HT-29 (cell line): Measurements from ENCODE around the gene CCDC134. TPM values are rescaled to one million over a fixed set of nuclear protein-coding genes. Genes with fewer than 3 reads are reported as not detected.
A peak's percentile ranks its signal among the peaks of the same experiment; 100 is the strongest.

Experiments used
- DNase-seq: peaks from one replicate; pipeline ENCODE4 v3.0.0-alpha.2; 2015; ENCODE audit warnings: low spot score
- total RNA-seq: library from RNA; depleted of rRNA; stranded (reverse); fragments of >200 nt; shearing (Covaris generic); gene quantifications from 2 replicates; pipeline ENCODE4 v1.2.3, GENCODE V29; 2014; rRNA removed

Gene CCDC134
- 12.2 and 14.6 TPM in 2 replicates for total RNA-seq

GRCh38 chr22:41800348-41801146, at the start of gene CCDC134:
CCDC134 (plus strand) TSS chr22:41800679; CDS start chr22:41808891, 8,212 bp downstream.
- DNase-seq: peak; percentile 86

- DNase-seq: no peak
Measured at GRCh38 chr22:41752011-41752970, 48.2 kb upstream of the CCDC134 start.

GRCh38 chr22:41753984-41754383, 46.5 kb upstream of the CCDC134 start:
- no peak for DNase-seq

- no peak for DNase-seq
Measured at GRCh38 chr22:41757502-41757901, 43.0 kb upstream of the CCDC134 start.

GRCh38 chr22:41758231-41758630, 42.2 kb upstream of the CCDC134 start:
- no peak for DNase-seq

- DNase-seq: peak; percentile 4
Measured at GRCh38 chr22:41762980-41763779, 37.3 kb upstream of the CCDC134 start.

- no peak for DNase-seq
Measured at GRCh38 chr22:41766476-41766875, 34.0 kb upstream of the CCDC134 start.

- no peak for DNase-seq
Measured at GRCh38 chr22:41768430-41768829, 32.0 kb upstream of the CCDC134 start.

GRCh38 chr22:41770715-41771468, 29.6 kb upstream of the CCDC134 start:
- no peak for DNase-seq

- DNase-seq: no peak
Measured at GRCh38 chr22:41772198-41772597, 28.3 kb upstream of the CCDC134 start.

- DNase-seq: no peak
Measured at GRCh38 chr22:41772645-41773044, 27.8 kb upstream of the CCDC134 start.

GRCh38 chr22:41775338-41775737, 25.1 kb upstream of the CCDC134 start:
- no peak for DNase-seq

GRCh38 chr22:41775976-41776375, 24.5 kb upstream of the CCDC134 start:
- peak; percentile 16 for DNase-seq

- no peak for DNase-seq
Measured at GRCh38 chr22:41776381-41776780, 24.1 kb upstream of the CCDC134 start.

GRCh38 chr22:41777749-41778425, 22.6 kb upstream of the CCDC134 start:
- no peak for DNase-seq

- DNase-seq: no peak
Measured at GRCh38 chr22:41779929-41780505, 20.5 kb upstream of the CCDC134 start.

- DNase-seq: no peak
Measured at GRCh38 chr22:41780746-41781505, 19.6 kb upstream of the CCDC134 start.

- no peak for DNase-seq
Measured at GRCh38 chr22:41781507-41781906, 19.0 kb upstream of the CCDC134 start.

GRCh38 chr22:41782316-41782715, 18.2 kb upstream of the CCDC134 start:
- DNase-seq: no peak
